K562 (cell line): Measurements from ENCODE around the gene RNF115. TPM values are rescaled to one million over a fixed set of nuclear protein-coding genes. Genes with fewer than 3 reads are reported as not detected.

ENCODE experiments used
- ZBTB40 ChIP-seq, 2 experiments: fragments of 450-650 bp in 1 of 2; sonication (generic) in 1 of 2; formaldehyde crosslinking in 1 of 2; IDR thresholded peaks; 2 replicates each; pipeline versions ENCODE4 v1.7.1 to v1.9.0; 2016 to 2022; ENCODE audit warnings: inconsistent platforms in 1 of 2, mild to moderate bottlenecking in 1 of 2, missing genetic modification reagents in 1 of 2
- polyA plus RNA-seq, 8 experiments: library from polyadenylated mRNA; depleted of rRNA in 4 of 8; stranded (reverse) in 5 of 8; unstranded in 3 of 8; fragments of >200 nt; fragmentation: Nextera tagmentation in 2 of 8; fragmentation: Illumina TruSeq in 1 of 8; extraction: Ambion mirVana in 2 of 8; extraction: Trizol in 1 of 8; gene quantifications; 2 replicates each; pipeline versions ENCODE4 v1.2.1 to v1.2.3, GENCODE V29; 2011 to 2014; ENCODE audit warnings: inconsistent platforms in 1 of 8, missing spikeins in 1 of 8
- total RNA-seq, 7 experiments: library from RNA; depleted of rRNA in 6 of 7; stranded (reverse); fragments of >200 nt in 6 of 7; fragmentation: Illumina TruSeq in 2 of 7; extraction: Trizol in 2 of 7; gene quantifications; 2 replicates each; pipeline versions ENCODE4 v1.2.1 to v1.2.3, GENCODE V29; 2011 to 2021; ENCODE audit warnings: low replicate concordance in 1 of 7

Gene RNF115
- total and polyA plus RNA-seq, 9 of the 15 experiments (the other 6 are each of a cell fraction or from before 2014, with no cell fraction given), result 1.9 to 14.3 (median 9.5) TPM

DNA sequence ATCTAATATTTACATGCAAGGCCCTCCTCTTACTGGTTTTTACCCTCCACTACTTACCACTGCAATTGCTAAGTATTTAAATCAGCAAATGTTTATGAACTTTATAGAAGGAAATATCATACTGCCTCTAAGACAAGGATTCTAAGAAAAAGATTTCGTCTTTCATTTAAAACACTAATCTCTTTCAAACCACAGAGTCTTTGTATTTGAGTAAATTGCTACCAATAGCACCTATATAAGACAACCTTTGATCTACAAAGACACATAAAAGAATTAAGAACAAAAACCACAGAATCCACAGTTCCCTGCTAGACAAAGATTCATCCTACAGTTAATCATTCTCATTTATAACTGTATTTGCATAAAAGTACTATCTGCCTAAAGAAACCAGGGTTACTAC is 37.6 kb downstream of the RNF115 start (continued):
- TF ChIP-seq ZBTB40 (IDR thresholded peaks at IDR 0.05) (no peak), ZBTB40 (CRISPR knock-in tag; IDR thresholded peaks at IDR 0.05) (no peak)
